Neuronal stem cell (in vitro differentiated cells): ENCODE results near the gene EPS8L2.
A peak's percentile ranks its signal among the peaks of the same experiment; 100 is the strongest.

Experiments
- DNase-seq: peaks from one replicate; pipeline ENCODE4 v3.0.0-alpha.2; 2013; ENCODE audit warnings: low spot score
- H2AFZ ChIP-seq: one replicate; pipeline ENCODE4 v1.6.1; 2013; ENCODE audit warnings: mild to moderate bottlenecking, low read length, inconsistent platforms
- H2AK5ac ChIP-seq: 2 replicates; pipeline ENCODE4 v1.6.1; 2013; ENCODE audit warnings: low read depth, mild to moderate bottlenecking, inconsistent platforms, low read length, moderate library complexity, mixed read lengths
- H2BK120ac ChIP-seq: 2 replicates; pipeline ENCODE4 v1.6.1; 2013; ENCODE audit warnings: low read depth, mild to moderate bottlenecking, inconsistent platforms, low read length, moderate library complexity, mixed read lengths
- H2BK12ac ChIP-seq: one replicate; pipeline ENCODE4 v1.6.1; 2013; ENCODE audit warnings: low read length, inconsistent platforms
- H2BK15ac ChIP-seq: 2 replicates; pipeline ENCODE4 v1.6.1; 2013; ENCODE audit warnings: mild to moderate bottlenecking, low read length, inconsistent platforms, mixed read lengths
- H2BK5ac ChIP-seq: one replicate; pipeline ENCODE4 v1.6.1; 2013; ENCODE audit warnings: inconsistent platforms, mild to moderate bottlenecking, low read length, moderate library complexity
- H3K14ac ChIP-seq: one replicate; pipeline ENCODE4 v1.6.1; 2013; ENCODE audit warnings: low read length, inconsistent platforms
- H3K18ac ChIP-seq: 2 replicates; pipeline ENCODE4 v1.6.1; 2013; ENCODE audit warnings: low read length, inconsistent platforms
- H3K23ac ChIP-seq: 2 replicates; pipeline ENCODE4 v1.6.1; 2013; ENCODE audit warnings: low read depth, mild to moderate bottlenecking, mixed read lengths, low read length, inconsistent platforms; ENCODE audit not compliant: poor library complexity
- H3K27ac ChIP-seq: replicated peaks from 3 replicates; pipeline ENCODE4 v1.5.1; 2013; ENCODE audit warnings: low read length, inconsistent platforms
- H3K27me3 ChIP-seq, 3 experiments: 2 replicates each; pipeline ENCODE4 v1.6.1; 2013; ENCODE audit warnings: low read length in 3 of 3, mild to moderate bottlenecking in 2 of 3, inconsistent platforms in 1 of 3, low read depth in 1 of 3, mixed read lengths in 1 of 3, moderate library complexity in 1 of 3; ENCODE audit not compliant: control insufficient read depth in 3 of 3, insufficient read depth in 3 of 3
- H3K36me3 ChIP-seq, 2 donors: replicated peaks in 1 of 2; 2 replicates each; pipeline ENCODE4 v1.6.1; 2013; ENCODE audit warnings: low read length in 2 of 2; ENCODE audit not compliant: control insufficient read depth in 2 of 2, insufficient read depth in 2 of 2
- H3K4ac ChIP-seq: 2 replicates; pipeline ENCODE4 v1.6.1; 2013; ENCODE audit warnings: inconsistent platforms, mild to moderate bottlenecking, low read length, moderate library complexity
- H3K4me1 ChIP-seq, 2 donors: 1 replicate in 1 of 2; 2 replicates in 1 of 2; pipeline ENCODE4 v1.6.1; 2013; ENCODE audit warnings: low read length in 2 of 2, low read depth in 1 of 2; ENCODE audit not compliant: control insufficient read depth in 2 of 2, insufficient read depth in 1 of 2
- H3K4me2 ChIP-seq: one replicate; pipeline ENCODE4 v1.6.1; 2013; ENCODE audit warnings: mild to moderate bottlenecking, low read length, inconsistent platforms; ENCODE audit not compliant: insufficient read depth, poor library complexity, severe bottlenecking
- H3K4me3 ChIP-seq, 2 donors: 2 replicates each; pipeline ENCODE4 v1.5.1; 2013; ENCODE audit warnings: low read length in 2 of 2, mild to moderate bottlenecking in 2 of 2, inconsistent platforms in 1 of 2, moderate library complexity in 1 of 2
- H3K79me1 ChIP-seq: one replicate; pipeline ENCODE4 v1.6.1; 2013; ENCODE audit warnings: low read depth, mild to moderate bottlenecking, inconsistent platforms, low read length, moderate library complexity
- H3K9ac ChIP-seq: one replicate; pipeline ENCODE4 v1.6.1; 2013; ENCODE audit warnings: mild to moderate bottlenecking, low read depth, low read length, inconsistent platforms; ENCODE audit not compliant: poor library complexity
- H3K9me3 ChIP-seq, 2 donors: replicated peaks in 1 of 2; 2 replicates each; pipeline versions ENCODE3 to v1.6.1; 2013; ENCODE audit warnings: low read length in 2 of 2, mild to moderate bottlenecking in 2 of 2, inconsistent platforms in 1 of 2, low read depth in 1 of 2, mixed read lengths in 1 of 2, moderate library complexity in 1 of 2; ENCODE audit not compliant: control insufficient read depth in 2 of 2, insufficient read depth in 1 of 2
- H4K8ac ChIP-seq: one replicate; pipeline ENCODE4 v1.6.1; 2013; ENCODE audit warnings: low read depth, mild to moderate bottlenecking, inconsistent platforms, low read length, moderate library complexity
- H4K91ac ChIP-seq: one replicate; pipeline ENCODE4 v1.6.1; 2013; ENCODE audit warnings: low read length, low read depth, mild to moderate bottlenecking, inconsistent platforms; ENCODE audit not compliant: poor library complexity
- WGBS, 2 donors: extraction: QIAGEN DNeasy Blood & Tissue Kit; methylation state at CpG; one replicate each; pipeline ENCODE4 v1.1.7; 2013; ENCODE audit warnings: missing lambda C conversion rate in 2 of 2, mixed read lengths in 1 of 2; ENCODE audit not compliant: insufficient read length in 2 of 2, insufficient replicate concordance in 1 of 2; ENCODE audit errors: extremely low coverage in 2 of 2; 5-methylcytosine and 5-hydroxymethylcytosine counted together

Gene EPS8L2

GRCh38 chr11:724049-724777, 18.2 kb downstream of the EPS8L2 start:
- Histone ChIP-seq H2BK12ac (peak overlapping the region; percentile 94), H4K8ac (peak overlapping the region; percentile 17), H2BK120ac (peak overlapping the region; percentile 67), H3K27me3 (peaks cover 6 to 81% (median 54%) of the 10 kb centered on the region in 3 experiments), H2BK15ac (peak overlapping the region; percentile 69), H4K91ac (no peak overlapping the region), H3K79me1 (no peaks in the 10 kb centered on the region), H3K9me3 (no peaks in the 10 kb centered on the region), H3K4me2 (no peak overlapping the region), H3K27ac (no peak overlapping the region), H3K23ac (peak overlapping the region; percentile 44), H3K36me3 (no peaks in the 10 kb centered on the region), H3K9ac (no peak overlapping the region), H2AK5ac (peak overlapping the region; percentile 93), H3K4me3 (peak overlapping the region in 1 of 2 donors; percentile 31), H2AFZ (no peak overlapping the region), H3K14ac (no peak overlapping the region), H3K4me1 (peaks cover 7 to 14% of the 10 kb centered on the region in 2 donors), H2BK5ac (peak overlapping the region; percentile 60), H3K4ac (no peak overlapping the region), H3K18ac (peak overlapping the region; percentile 64)
- DNase-seq, result no peak
- no CpG with 5 or more reads among the region's 19 CpGs for WGBS, 2 donors

GRCh38 chr11:724778-725386, 18.9 kb downstream of the EPS8L2 start:
- H3K9me3 ChIP-seq, result no peaks in the 10 kb centered on the region
- no peak overlapping the region for H2BK12ac ChIP-seq
- H4K8ac ChIP-seq, result peak overlapping the region; percentile 43
- no peak overlapping the region for H4K91ac ChIP-seq
- H2AK5ac ChIP-seq, result peak overlapping the region; percentile 93
- DNase-seq, result no peak
- no peak overlapping the region for H3K4ac ChIP-seq
- H2AFZ ChIP-seq, result no peak overlapping the region
- H3K36me3 ChIP-seq, result no peaks in the 10 kb centered on the region
- H3K27ac ChIP-seq, result no peak overlapping the region
- H2BK5ac ChIP-seq, result peak overlapping the region; percentile 60
- no peak overlapping the region for H3K9ac ChIP-seq
- H3K27me3 ChIP-seq, result peaks cover 5 to 75% (median 48%) of the 10 kb centered on the region in 3 experiments
- no peaks in the 10 kb centered on the region for H3K79me1 ChIP-seq
- WGBS, 2 donors, result no CpG with 5 or more reads among the region's 18 CpGs
- H2BK120ac ChIP-seq, result peak overlapping the region; percentile 3
- no peak overlapping the region for H3K14ac ChIP-seq
- H3K23ac ChIP-seq, result peak overlapping the region; percentile 85
- H3K18ac ChIP-seq, result peak overlapping the region; percentile 80
- H3K4me3 ChIP-seq, result no peak overlapping the region
- peaks cover 10 to 14% of the 10 kb centered on the region in 2 donors for H3K4me1 ChIP-seq
- H3K4me2 ChIP-seq, result no peak overlapping the region
- peak overlapping the region; percentile 69 for H2BK15ac ChIP-seq

DNA sequence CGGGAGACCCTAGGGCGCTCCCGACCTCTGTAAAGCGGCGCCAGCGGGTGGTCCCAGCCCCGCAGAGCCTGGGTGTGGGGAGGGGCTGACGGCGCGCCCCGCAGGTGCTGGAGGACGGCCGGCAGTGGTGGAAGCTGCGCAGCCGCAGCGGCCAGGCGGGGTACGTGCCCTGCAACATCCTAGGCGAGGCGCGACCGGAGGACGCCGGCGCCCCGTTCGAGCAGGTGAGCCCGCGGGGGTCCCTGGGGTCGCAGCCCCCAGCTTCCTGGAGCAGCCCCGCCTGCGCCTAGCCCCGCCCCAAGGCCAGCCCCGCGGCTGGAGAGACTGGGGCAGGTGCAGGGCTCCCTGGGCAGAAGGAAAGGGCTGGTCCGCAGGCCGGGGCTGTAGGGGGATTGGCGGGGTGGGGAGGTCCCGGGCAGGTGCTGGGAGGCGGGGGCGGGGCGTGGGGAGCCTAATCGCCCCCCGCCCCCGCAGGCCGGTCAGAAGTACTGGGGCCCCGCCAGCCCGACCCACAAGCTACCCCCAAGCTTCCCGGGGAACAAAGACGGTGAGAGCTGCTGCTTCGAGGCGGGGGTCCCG, 19.7 kb downstream of the EPS8L2 start:
- H3K14ac ChIP-seq, result no peak overlapping the region
- no peaks in the 10 kb centered on the region for H3K36me3 ChIP-seq
- DNase-seq, result no peak
- H3K23ac ChIP-seq, result peak overlapping the region; percentile 85
- H3K4me1 ChIP-seq, result peaks cover 10% of the 10 kb centered on the region in 2 donors
- no peak overlapping the region for H3K27ac ChIP-seq
- peak overlapping the region; percentile 77 for H3K9ac ChIP-seq
- H3K4ac ChIP-seq, result no peak overlapping the region
- peak overlapping the region in 1 of 2 donors; percentile 69 for H3K4me3 ChIP-seq
- no CpG with 5 or more reads among the region's 53 CpGs for WGBS, 2 donors
- H3K27me3 ChIP-seq, result peaks cover 3 to 66% (median 41%) of the 10 kb centered on the region in 3 experiments
- H3K9me3 ChIP-seq, result no peaks in the 10 kb centered on the region
- peak overlapping the region; percentile 84 for H2AFZ ChIP-seq
- peak overlapping the region; percentile 80 for H2AK5ac ChIP-seq
- peak overlapping the region; percentile 89 for H3K4me2 ChIP-seq
- peak overlapping the region; percentile 89 for H3K18ac ChIP-seq
- no peak overlapping the region for H2BK12ac ChIP-seq
- H2BK5ac ChIP-seq, result no peak overlapping the region
- peak overlapping the region; percentile 58 for H2BK15ac ChIP-seq
- H3K79me1 ChIP-seq, result no peaks in the 10 kb centered on the region
- no peak overlapping the region for H4K91ac ChIP-seq
- no peak overlapping the region for H2BK120ac ChIP-seq
- peak overlapping the region; percentile 4 for H4K8ac ChIP-seq
